DMS53 treated with DMSO at 0.1 percent for 48 hours (cell line): Measurements from ENCODE around the gene SURF1.
"Not testable (repeated sequence)": the region's sequence is repeated elsewhere in the genome, so short reads cannot be mapped to it uniquely, and the experiment has no call there.

Experiments
- DNase-seq: peaks from one replicate; lab custom pipeline; 2025; ENCODE audit not compliant: unreplicated experiment; lab: John Stamatoyannopoulos, UW

Gene SURF1, protein sequence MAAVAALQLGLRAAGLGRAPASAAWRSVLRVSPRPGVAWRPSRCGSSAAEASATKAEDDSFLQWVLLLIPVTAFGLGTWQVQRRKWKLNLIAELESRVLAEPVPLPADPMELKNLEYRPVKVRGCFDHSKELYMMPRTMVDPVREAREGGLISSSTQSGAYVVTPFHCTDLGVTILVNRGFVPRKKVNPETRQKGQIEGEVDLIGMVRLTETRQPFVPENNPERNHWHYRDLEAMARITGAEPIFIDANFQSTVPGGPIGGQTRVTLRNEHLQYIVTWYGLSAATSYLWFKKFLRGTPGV

DNA sequence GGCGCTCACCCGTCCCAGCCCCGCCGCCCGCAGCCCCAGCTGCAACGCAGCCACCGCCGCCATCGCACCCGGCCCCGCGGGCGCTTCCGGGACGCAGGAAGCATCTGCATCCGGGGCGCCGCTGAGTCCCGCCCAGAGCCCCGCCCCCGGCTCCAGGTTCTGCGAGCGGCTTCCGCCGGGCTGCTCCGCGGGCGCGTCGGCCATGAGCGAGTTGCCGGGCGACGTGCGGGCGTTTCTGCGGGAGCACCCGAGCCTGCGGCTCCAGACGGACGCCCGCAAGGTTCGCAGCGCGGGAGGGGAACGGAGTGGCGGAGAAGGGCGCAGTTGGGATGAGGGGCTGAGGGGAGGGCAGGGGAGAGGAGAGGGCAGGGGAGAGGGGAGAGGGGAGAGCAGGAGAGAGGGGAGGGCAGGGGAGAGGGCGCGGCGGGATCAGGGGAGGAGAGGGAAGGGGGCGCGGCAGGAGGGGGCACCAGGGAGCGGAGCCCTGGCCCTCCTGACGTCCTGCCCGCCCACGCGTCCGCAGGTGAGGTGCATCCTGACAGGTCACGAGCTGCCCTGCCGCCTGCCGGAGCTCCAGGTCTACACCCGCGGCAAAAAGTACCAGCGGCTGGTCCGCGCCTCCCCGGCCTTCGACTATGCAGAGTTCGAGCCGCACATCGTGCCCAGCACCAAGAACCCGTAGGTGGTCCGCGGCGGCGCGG is at the start of gene SURF1, which contains the start of gene SURF2:
SURF1 (minus strand) TSS at position 97 of the 701 bp plus-strand sequence; CDS start at position 63, 34 bp downstream.
SURF2 (plus strand) TSS at position 160 of the 701 bp plus-strand sequence; CDS start at position 203, 43 bp downstream.
- peak; percentile 68 for DNase-seq

DNA sequence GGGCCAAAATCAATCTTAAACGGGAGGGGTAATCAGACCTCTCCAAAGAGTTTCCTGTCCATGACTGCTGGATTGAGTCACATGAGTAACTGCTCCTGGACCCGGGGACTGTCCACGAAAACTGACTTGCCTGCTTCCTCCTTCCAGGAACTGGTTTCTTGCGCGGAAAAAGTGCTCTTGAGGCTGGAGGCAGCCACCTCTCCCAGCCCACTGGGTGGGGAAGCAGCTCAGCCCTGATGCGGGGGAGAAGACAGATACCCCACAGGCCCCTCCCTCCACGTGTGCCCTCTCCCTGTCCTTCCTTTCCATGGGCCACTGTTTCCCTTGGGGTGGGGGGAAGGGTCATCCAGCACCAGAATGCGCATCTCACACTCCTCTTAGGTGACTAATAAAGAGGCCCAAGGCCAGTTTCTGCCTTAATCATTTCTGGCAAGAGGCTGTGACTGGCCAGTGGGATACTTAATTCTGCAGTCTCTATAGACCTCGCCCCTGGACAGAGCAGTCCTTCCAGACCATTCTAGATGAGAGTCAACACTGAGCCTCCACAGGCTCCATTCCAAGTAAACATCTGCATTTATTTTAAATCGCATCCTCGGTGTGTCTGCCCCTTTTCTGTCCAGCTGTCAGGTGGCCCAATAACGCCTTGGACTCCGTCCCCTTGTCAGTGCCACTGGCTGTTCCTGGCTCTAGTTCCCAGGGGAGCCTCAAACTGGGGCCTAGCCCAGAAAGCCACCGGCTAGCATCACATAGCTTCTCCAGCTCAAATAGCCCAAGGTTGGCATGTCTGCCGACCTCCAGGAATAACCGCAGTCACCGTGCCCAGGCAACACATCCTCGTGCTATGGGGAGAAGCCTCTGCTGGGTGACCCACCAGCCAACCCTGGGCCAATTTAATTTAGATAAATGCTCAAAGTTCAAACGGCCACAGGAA is 49.5 kb upstream of the SURF1 start:
- DNase-seq = no peak

DNA sequence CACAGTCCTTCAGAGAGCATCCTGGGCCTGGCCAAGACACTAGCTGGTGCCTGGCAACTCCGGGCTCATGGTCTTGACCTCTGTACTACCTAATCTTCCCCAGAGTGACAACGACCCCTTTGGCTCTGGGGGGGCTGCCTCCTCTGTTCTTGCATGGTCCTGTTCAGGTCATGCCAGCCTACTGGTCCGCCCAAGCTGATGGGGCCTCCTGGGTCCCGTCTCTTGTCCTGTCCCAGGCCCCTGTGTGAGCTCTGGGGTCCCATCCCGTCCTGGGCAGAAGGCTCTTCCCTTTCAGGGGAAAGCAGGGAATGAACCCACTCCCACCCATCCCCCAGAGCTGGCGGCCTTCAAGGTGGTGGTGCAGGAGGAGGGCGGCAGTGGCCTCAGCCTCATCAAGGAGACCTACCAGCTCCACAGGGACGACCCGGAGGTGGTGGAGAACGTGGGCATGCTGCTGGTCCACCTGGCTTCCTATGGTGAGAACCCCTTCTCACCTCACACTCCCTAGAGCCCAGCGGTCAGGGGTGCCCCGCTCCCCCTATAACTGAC is 48.2 kb upstream of the SURF1 start:
- DNase-seq = no peak

DNA sequence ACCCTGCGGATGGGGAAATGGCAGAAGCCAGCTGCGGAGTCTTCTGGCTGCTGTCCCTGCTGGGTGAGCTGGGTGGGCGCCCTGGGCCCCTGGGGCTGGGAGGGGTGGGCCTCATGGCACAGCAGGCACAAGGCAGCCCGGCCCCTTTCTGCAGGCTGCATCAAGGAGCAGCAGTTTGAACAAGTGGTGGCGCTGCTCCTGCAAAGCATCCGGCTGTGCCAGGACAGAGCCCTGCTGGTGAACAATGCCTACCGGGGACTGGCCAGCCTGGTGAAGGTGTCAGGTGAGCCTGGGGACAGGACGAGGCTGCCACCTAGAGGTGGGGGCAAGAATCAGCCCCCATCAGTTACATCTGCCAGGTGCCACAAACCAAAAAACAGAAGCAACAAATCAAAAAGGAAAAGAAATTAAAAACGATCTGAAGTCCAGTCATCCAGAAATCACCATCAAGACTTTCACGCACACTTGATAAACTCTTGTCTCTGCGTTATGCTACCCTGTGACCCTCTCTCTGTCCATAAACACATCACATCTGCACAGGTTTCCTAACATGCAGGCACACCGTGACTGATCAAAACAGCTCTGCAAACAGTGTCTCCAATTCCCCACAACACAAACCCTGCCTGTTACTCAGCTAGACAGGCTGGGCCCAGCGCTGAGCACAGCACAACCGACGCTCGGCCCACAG is 47.6 kb upstream of the SURF1 start:
- DNase-seq = peak; percentile 87

DNA sequence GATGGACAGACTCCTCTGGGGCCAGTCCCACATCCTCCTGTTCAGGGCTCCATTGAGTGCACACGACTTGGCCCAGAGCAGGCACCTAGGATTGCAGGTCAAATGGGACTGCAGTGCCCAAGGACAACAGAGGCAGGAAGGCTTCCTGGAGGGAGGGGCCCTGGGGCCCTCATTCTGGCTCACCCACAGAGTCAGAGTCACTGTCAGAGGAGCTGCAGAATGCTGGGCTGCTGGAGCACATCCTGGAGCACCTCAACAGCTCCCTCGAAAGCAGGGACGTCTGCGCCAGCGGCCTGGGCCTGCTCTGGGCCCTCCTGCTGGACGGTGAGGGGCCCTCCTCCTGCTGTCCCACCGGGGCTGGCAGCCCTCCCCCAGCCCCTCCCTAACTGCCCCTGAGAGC is 46.4 kb upstream of the SURF1 start:
- no peak for DNase-seq

DNA sequence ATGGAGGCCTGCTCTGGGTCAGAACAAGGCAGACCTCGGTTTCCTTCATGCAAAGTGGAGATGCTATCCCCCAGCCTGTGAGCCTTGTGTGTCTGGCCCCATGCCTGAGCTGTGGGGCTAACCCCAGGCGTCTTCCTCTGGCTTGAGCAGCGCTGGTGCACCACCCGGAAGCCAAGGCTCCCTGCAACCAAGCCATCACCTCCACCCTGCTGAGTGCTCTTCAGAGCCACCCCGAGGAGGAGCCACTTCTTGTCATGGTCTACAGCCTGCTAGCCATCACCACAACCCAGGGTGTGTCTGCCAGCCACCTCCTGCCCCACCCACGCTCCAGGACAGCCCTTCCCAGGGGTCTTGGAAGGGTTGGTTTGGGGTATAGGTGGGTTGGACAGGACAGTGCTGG is 45.3 kb upstream of the SURF1 start:
- DNase-seq = no peak

DNA sequence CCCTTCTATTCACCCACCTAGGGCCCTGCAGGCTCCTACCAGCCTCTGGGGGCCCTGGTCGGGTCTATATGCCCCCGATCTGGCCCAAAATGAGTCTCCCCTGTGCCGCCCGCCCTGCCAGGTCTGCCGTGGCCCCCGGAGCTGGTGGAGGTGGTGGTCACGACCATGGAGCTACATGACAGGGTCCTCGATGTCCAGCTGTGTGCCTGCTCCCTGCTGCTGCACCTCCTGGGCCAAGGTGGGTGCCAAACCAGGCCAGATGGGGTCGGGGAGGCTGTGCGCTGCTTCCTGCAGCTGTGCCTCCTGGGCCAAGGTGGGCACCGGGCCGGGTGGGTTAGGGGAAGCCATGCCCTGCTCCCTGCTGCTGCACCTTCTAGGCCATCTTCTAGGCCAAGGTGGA is 44.0 kb upstream of the SURF1 start:
- no peak for DNase-seq

DNA sequence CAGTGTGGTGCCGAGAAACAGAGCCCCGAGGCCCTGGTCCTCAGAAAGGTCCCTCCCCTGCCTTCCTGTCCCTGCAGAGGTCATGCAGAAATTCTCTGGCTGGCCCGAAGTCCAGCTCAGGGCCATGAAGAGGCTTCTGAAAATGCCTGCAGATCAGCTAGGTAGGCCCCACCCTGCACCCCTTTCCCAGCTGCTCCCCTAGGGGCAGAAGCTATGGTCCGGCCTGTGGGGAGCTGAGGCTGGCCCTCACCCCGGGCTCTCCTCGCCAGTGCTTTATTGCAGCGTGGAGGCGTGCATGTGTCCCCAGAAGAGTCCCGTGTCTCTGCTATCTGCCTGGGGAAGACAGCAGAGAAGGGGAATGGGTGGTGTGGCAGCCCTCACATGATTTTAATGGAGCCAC is 41.6 kb upstream of the SURF1 start:
- DNase-seq = no peak

DNA sequence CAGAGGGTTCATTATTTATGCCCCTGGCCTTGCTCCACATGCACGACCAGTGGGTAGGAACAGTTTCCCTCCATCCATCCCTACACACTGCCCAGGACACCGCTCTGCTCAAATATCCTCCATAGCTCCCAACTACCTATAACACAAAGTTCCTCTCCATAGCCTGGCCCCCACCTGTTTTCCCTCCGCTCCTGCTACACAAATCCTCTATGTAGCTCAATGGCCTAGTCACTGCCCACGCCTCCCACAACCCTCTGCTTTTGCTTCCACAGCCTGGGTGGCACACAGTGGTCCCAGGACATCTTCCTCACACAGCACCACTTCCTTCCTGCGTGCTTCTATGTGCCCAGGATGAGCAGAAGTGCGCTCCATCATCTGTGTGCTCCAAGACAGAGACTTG is 41.1 kb upstream of the SURF1 start:
- no peak for DNase-seq

DNA sequence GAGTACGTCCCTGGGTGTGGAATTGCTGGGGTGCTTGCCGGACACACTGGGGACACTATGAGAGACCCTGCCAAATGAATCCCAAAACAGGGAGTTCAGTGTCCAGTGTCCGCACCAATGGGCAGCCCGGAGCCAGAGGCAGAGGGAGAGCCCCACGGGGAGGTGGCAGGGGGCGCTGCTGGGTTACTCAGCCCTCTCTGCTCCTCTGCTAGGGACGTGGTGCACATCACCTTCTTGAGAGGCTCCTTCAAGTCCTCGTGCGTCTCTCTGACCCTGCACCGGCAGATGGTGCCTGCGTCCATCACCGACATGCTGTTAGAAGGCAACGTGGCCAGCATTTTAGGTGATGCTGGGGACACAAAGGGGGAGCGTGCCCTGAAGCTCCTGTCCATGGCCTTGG is 40.7 kb upstream of the SURF1 start:
- no peak for DNase-seq

DNA sequence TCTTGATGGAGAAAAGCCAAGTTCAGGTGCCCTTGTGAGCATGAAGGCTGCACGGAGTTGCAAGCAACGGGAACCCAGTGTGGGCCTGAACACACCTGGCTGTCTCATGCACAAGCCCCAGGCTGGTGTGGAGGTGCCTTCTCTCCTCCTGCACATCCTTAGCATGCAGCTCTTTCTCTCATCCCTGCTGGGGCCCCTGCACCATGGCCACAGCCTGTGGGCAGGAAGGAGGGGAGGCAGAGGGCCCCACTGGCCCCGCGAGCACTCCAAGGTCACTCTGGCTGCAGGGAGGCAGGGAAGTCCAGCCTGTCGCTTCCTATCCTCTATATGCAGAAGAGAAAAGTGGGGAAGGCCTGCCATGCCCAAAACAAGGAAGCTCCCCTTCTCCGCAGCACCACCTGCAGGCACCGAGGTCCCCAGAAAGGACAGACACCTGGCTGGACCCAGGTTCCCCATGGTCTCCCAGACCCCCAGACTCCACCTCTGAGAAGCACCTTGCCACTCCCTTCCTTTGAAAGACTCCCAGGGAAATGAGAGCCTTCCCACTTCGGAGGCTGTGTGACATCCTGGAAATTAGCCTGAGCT is 38.5 kb upstream of the SURF1 start:
- DNase-seq = no peak

DNA sequence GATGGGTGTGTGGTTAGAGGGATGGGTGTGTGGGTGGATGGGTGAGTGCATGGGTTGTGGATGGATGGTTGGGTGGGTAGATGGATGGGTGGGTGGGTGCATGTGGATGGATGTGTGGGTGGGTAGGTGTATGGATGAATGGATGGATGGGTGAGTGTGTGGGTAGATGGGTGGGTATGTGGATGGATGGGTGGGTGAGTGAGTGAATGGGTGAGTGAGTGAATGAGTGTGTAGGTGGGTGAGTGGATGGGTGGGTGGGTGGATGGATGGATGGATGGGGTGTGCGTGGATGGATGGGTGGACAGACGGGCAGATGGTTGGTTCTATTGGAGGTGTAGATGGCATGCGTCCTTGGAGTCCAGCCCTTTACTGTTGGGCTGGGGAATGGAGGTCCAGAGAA is 37.1 kb upstream of the SURF1 start:
- no peak for DNase-seq

DNA sequence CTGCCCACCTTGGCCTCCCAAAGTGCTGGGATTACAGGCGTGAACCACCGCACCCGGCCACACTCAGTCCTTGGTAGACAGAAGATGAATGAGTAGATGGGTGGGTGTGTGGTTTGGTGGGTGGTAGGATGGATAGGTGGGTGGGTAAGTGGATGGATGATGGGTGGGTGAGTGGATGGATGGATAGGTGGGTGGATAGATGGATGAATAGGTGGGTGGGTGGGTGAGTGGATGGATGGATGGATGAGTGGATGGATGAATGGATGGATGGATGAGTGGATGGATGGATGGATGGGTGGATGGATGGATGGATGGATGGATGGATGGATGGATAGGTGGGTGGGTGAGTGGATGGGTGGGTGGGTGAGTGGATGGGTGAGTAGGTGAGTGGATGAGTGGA is 36.0 kb upstream of the SURF1 start:
- DNase-seq = not testable (repeated sequence)

DNA sequence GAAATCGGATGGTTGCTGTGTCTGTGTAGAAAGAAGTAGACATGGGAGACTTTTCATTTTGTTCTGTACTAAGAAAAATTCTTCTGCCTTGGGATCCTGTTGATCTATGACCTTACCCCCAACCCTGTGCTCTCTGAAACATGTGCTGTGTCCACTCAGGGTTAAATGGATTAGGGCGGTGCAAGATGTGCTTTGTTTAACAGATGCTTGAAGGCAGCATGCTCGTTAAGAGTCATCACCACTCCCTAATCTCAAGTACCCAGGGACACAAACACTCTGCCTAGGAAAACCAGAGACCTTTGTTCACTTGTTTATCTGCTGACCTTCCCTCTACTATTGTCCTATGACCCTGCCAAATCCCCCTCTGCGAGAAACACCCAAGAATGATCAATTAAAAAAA is 35.2 kb upstream of the SURF1 start:
- DNase-seq = not testable (repeated sequence)

DNA sequence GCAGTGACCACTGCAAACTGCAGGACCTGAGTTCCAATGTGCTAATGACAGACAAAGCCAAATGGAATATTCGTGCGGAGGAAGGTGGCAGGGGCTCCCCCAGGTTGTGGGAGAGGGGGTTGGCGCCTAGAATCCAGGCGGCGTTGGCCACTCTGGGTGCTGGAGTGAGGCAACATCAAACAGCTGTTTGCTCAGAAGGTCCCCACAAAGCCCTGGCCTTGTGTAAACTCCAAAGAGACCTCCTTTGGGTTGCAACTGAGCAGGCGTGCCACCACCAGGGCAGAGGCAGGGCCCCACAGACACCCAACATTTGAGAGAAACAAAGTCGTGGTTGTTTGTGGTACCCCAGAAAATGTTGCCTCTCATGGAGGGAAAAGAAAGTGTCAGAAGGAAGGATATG is 34.4 kb upstream of the SURF1 start:
- no peak for DNase-seq

DNA sequence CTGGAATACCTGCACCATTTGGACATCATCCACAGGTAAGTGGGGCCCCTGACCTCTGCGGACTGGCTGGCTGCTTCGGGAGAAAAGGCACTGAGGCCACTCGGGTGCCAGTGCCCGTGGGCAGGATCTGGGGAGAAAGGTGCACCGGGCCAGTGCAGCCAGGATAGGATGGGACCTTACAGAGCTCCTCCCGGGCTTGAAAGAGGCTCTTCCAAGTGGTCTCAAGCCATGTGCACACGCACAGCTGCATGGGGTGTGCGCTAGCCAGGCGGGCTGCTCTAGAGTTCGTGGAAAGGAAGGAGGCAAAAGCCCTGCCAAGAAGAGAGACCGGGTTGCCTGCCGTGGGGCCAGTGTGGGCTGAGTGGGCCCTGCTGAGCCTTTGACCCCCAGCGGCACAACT is 33.3 kb upstream of the SURF1 start:
- no peak for DNase-seq

DNA sequence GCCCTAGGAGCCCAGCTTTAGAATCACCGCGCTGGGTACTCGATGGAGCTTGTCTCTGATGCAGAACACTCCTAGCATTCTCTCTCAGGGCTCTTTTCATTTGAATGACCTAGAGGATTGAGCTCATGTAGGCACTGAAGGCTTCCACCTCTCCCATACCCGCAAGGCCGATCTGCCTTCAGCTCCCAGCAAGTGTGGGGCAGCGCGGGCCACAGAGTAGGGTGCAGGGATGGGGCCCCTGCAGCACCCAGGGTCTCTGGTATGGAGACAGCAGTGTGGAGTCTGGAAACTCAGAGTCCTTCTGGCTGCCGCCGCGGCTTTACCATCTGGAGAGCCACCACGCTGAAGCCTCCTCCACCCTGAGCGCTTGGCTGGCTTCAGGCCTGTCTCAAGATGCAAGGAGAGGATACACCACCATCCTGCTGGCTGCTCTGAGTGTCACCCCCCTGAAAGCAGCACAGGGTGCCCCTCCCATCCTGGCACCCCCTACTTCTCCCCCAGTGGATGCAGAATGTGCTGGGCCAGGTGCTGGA is 32.8 kb upstream of the SURF1 start:
- no peak for DNase-seq

DNA sequence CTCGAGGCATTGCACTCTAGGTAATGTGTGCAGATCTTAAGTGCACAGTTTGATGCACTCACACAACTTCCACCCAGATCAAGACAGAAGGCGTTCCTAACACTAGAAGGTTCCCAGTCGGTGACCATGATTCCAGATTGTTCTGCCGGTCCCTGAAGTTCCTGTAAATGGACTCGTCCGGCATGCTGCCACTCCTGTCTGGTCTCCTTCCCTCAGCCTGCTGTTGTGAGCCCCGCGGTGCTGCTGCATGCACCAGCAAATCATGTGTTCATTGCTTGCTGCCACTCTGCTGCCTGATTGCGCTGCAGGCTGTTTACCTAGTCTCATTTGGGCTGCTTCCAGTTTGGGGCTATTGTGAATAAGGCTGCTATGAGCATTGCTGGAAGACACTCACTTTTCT is 31.4 kb upstream of the SURF1 start:
- no peak for DNase-seq

DNA sequence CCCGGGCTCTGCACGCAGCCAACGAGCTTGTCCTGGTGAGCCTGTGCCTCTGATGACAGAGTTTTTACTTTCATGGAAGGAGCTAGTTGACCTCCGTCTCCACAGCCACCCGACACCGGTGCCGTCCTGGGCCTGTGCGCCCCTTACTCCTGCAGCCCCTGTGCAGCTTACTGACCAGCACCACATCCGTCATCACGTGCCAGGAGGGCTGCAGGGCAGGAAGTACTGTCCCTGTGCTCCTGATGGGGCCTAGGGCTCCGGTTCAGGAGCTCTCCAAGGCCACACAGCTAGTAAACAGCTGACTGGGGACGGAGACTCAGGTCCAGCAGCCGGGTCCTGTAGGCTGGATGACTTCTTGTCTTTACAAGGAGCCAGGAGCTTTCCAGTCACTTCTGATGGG is 30.1 kb upstream of the SURF1 start:
- no peak for DNase-seq

DNA sequence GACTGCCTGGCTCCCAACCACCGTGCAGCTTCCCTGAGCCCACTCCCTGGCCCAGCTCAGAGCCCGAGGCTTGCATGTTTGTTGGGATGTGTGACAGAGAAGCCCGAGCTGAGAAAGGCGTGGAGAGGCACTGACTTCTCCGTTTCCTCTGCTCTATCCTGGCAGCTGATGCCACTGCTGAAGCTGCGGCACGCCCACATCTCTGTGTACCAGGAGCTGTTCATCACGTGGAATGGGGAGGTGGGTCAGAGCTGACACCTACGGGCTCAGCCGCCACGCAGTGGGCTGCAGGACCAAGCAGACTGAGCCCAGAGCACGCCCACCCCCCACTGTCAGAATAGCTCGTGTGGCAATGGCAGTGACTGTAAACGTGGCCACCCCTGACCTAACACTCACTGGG is 29.2 kb upstream of the SURF1 start:
- DNase-seq = no peak
